ENCODE results near the gene BICC1.

Gene BICC1

DNA sequence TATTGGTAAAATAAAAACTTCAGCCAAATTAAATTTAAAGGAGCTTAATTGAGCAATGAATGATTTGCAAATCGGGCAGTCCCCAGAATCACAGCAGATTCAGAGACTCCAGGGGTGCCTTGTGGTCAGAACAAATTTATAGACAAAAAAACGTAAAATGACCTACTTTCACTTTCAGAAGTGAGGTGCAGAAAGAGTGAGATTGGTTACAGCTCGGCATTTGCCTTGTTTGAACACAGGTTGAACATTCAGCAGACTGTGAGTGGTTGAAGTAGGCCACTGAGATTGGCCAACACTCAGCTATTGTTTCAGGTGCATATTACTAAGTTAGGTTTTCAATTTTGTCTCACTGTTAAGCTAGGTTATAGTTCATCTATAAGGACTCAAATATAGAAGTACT is 153.4 kb downstream of the BICC1 start:
- Histone ChIP-seq H3K4me3 (no peak overlapping the region), H3K27me3 (ENCODE audit: low read depth) (no peaks in the 10 kb centered on the region), H3K9me3 (no peaks in the 10 kb centered on the region), H3K36me3 (replicated peaks) (no peaks in the 10 kb centered on the region), H3K4me1 (no peaks in the 10 kb centered on the region)
- DNase-seq (ENCODE audit: low spot score in 2 of 2): no peak
- in situ Hi-C loops (cut with MboI; ENCODE audit: low sequenced_read_pairs): no loop called here

DNA sequence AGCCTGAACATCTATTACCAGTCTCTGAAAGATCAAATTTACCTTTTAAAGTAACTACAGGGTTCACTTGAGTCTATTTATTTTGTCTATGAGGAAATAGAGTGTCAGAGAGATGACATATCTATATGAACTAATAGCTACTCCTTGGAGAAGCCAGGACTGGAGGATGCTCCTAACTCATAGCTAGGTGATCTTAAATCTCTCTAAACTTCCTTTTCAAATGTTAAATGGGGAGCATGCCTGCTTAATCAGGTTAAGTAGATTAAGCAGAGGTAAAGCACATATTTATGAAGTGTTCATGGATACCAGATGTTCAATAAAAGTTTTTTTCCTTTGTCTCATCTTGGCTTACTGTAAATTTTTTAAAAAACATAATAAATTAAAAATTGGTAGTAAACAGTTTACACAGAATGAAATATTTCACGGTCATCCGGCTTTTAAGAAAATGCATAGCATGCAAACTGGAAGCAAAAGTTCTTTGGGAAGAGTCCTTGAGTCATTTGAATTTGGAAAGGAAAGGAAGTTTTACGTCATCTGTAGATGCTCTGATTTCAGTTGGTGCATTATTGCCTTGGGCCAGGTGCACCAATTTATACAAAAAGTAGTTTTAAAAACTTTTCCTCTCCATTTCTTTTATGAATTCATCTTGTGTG is 155.1 kb downstream of the BICC1 start:
- no peak for DNase-seq (ENCODE audit: low spot score in 2 of 2)
- Histone ChIP-seq H3K27me3 (ENCODE audit: low read depth) (no peaks in the 10 kb centered on the region), H3K36me3 (replicated peaks) (no peaks in the 10 kb centered on the region), H3K9me3 (no peaks in the 10 kb centered on the region), H3K4me3 (no peak overlapping the region), H3K4me1 (no peaks in the 10 kb centered on the region)
- in situ Hi-C loops (cut with MboI; ENCODE audit: low sequenced_read_pairs): no loop called here

DNA sequence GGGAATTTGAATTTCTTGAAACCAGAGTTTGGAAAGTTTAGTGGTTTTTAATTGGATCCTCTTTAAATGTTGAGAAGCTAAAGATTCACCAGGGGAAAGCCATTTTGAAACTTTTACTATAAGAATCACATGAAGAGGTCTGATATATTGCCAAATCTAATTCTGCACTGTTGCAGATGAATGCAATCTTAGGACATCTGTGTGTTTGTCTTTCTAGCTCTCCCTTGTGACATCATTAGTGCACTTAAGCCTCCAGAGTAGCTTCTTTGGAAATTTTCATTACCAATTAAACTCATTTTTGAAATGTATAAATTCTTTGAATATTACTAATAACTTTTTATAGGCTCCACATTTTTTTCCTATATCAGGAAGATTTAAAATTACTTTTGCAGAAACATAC is 160.2 kb downstream of the BICC1 start:
- Histone ChIP-seq H3K9me3 (no peaks in the 10 kb centered on the region), H3K4me1 (no peaks in the 10 kb centered on the region), H3K27me3 (ENCODE audit: low read depth) (no peaks in the 10 kb centered on the region), H3K4me3 (no peak overlapping the region), H3K36me3 (replicated peaks) (no peaks in the 10 kb centered on the region)
- DNase-seq (ENCODE audit: low spot score in 2 of 2): no peak
- in situ Hi-C loops (cut with MboI; ENCODE audit: low sequenced_read_pairs): no loop called here

DNA sequence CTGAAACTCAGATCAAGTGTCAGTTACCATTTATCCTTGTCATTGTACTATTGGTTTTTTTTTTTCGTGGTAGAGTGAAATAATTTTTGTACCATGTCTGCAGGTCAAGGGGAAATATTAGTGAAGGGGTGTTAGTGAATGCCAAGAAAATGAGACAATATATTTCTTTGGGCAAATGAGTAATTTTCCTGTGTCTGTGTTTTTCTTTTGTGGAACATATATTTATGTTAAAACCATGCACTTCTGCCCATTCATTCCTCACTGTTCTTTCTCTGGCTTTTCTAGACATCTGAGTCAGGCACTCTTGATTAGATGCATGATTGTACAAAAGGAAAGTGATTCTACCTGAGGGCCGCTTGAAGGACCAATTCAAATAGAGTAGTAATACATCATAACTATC is 161.6 kb downstream of the BICC1 start:
- Histone ChIP-seq H3K27me3 (ENCODE audit: low read depth) (no peaks in the 10 kb centered on the region), H3K4me1 (no peaks in the 10 kb centered on the region), H3K36me3 (replicated peaks) (no peaks in the 10 kb centered on the region), H3K4me3 (no peak overlapping the region), H3K9me3 (no peaks in the 10 kb centered on the region)
- in situ Hi-C loops (cut with MboI; ENCODE audit: low sequenced_read_pairs): no loop called here
- DNase-seq (ENCODE audit: low spot score in 2 of 2): no peak

DNA sequence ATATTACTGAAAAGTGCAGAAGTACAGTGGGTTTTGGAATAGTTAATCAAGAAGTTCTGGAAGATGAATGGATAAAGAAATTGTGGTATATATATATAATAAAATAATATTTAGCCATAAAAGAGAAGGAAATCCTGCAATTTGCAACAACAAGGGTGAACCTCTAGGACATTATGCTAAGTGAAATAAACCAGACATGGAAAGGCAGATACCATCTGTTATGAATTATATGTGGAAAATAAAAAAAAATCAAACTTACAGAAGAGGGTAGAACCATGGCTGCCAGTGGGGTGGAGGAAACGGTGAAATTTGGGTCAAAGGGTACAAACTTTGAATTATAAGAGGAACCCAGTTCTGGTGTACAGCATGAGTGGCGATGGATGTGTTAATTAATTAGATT is 162.6 kb downstream of the BICC1 start:
- DNase-seq (ENCODE audit: low spot score in 2 of 2): no peak

DNA sequence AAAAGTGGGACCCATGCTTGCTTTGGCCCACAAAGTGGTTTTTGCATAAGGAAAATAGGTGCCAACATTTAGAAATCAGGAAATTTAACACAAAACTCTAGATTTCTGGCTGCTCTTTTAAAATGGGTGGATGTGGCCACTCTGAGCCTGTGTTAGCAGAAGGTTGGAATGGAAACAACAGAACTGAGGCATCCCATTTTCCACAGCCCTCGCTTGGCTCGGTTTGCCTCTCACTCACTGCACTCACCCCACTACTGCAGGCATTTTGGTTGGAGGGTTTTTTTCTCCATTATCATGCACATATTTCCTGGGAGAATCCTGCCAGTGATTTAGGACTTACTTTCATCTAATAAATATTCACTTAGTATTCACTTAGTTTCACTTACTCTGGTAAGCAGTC is 178.9 kb downstream of the BICC1 start:
- Histone ChIP-seq H3K4me1 (no peaks in the 10 kb centered on the region), H3K27me3 (ENCODE audit: low read depth) (no peaks in the 10 kb centered on the region), H3K36me3 (replicated peaks) (no peaks in the 10 kb centered on the region), H3K4me3 (no peak overlapping the region), H3K9me3 (no peaks in the 10 kb centered on the region)
- in situ Hi-C loops (cut with MboI; ENCODE audit: low sequenced_read_pairs): no loop called here
- no peak for DNase-seq (ENCODE audit: low spot score in 2 of 2)

More for the DNA sequence above, 162.6 kb downstream of the BICC1 start:
- no peaks in the 10 kb centered on the region for H3K27me3 ChIP-seq (ENCODE audit: low read depth)
- in situ Hi-C loops (cut with MboI; ENCODE audit: low sequenced_read_pairs): no loop called here
- no peak overlapping the region for H3K4me3 ChIP-seq
- no peaks in the 10 kb centered on the region for H3K4me1 ChIP-seq
- no peaks in the 10 kb centered on the region; the same call in 1 of the 2 replicates for H3K9me3 ChIP-seq
- no peaks in the 10 kb centered on the region for H3K36me3 ChIP-seq (replicated peaks)

DNA sequence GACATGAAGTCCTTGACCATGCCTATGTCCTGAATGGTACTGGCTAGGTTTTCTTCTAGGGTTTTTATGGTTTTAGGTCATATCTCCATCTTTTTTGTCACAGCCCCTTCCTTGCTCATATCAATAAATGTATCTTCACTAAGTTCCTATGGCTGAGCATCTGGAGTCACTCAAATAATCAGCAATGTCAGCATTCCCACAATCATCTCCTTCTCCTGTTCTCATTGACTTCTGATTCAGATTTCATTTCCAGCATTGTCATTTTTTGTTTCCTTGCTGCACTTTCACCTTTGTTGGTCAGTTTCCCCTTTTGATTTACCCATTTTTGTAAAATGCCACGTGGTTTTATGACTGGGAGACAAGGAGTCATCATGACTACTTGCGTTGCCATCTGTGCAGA is 181.2 kb downstream of the BICC1 start:
- Histone ChIP-seq H3K4me3 (no peak overlapping the region), H3K27me3 (ENCODE audit: low read depth) (no peaks in the 10 kb centered on the region), H3K36me3 (replicated peaks) (no peaks in the 10 kb centered on the region), H3K4me1 (no peaks in the 10 kb centered on the region), H3K9me3 (no peaks in the 10 kb centered on the region; the same call in 1 of the 2 replicates)
- in situ Hi-C loops (cut with MboI; ENCODE audit: low sequenced_read_pairs): no loop called here
- DNase-seq (ENCODE audit: low spot score in 2 of 2): no peak

DNA sequence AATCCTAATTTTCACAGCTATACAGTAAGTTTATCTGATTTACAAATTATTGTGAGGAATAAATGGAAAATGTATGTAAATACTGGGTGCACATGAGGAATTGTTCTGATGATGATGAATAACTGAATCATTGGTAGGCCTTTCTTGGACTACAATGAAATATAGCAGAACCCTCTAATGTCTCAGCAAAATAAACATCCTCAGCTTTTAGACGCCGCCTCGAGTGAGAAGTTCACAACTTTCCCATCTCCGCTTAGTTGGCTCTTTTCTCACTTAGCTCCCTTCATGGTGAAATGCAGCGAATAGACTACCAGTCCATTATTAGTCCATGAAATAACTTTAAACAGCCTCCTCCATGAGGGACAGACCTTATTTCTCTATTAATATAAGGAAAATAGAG is 182.3 kb downstream of the BICC1 start:
- Histone ChIP-seq H3K4me3 (no peak overlapping the region), H3K9me3 (no peaks in the 10 kb centered on the region; the same call in 1 of the 2 replicates), H3K27me3 (ENCODE audit: low read depth) (no peaks in the 10 kb centered on the region), H3K4me1 (no peaks in the 10 kb centered on the region), H3K36me3 (replicated peaks) (no peaks in the 10 kb centered on the region)
- in situ Hi-C loops (cut with MboI; ENCODE audit: low sequenced_read_pairs): no loop called here
- no peak for DNase-seq (ENCODE audit: low spot score in 2 of 2)

DNA sequence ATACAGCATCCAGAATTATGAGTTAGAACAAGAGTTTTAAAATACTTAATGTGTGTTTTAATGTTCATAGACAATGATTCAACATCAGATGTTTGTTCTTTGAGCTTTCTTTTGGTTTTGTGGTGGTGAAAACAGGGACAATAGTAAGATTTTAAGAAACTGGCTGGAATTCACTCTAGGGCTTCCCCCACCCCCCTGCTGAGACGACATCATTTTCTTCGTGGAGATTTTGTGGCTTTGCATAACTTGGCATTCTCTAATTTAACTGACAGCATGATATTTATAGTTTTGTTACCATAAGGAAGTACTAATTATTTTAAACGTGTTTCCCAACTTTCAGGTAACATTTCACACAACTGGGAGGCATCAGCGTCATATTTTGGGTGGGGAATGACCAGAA is 184.1 kb downstream of the BICC1 start:
- in situ Hi-C loops (cut with MboI; ENCODE audit: low sequenced_read_pairs): no loop called here
- Histone ChIP-seq H3K4me1 (no peaks in the 10 kb centered on the region), H3K36me3 (replicated peaks) (no peaks in the 10 kb centered on the region), H3K4me3 (no peak overlapping the region), H3K9me3 (no peaks in the 10 kb centered on the region; the same call in 1 of the 2 replicates), H3K27me3 (ENCODE audit: low read depth) (no peaks in the 10 kb centered on the region)
- DNase-seq (ENCODE audit: low spot score in 2 of 2): no peak

DNA sequence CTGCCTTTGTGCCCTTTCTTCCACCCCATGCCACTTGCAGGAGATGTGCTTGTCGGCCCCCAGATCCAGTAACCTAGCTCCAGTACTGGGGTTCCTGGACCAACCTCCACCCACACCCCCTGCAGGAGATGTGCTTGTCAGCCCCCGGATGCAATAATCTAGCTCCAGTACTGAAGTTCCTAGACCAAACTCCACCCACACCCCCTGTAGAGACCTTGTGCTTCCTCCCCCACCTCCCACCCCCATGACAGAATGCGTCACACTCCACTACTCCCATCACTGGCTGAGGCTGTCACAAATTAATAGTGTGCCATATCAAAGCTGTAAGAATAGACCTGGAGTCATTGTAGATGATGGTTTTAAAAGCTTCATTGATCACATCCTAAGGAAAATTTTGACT is 185.0 kb downstream of the BICC1 start:
- no peaks in the 10 kb centered on the region for H3K4me1 ChIP-seq
- in situ Hi-C loops (cut with MboI; ENCODE audit: low sequenced_read_pairs): no loop called here
- H3K27me3 ChIP-seq (ENCODE audit: low read depth): no peaks in the 10 kb centered on the region
- H3K36me3 ChIP-seq (replicated peaks): no peaks in the 10 kb centered on the region
- no peak for DNase-seq (ENCODE audit: low spot score in 2 of 2)
- H3K9me3 ChIP-seq: no peaks in the 10 kb centered on the region; the same call in 1 of the 2 replicates
- no peak overlapping the region for H3K4me3 ChIP-seq

DNA sequence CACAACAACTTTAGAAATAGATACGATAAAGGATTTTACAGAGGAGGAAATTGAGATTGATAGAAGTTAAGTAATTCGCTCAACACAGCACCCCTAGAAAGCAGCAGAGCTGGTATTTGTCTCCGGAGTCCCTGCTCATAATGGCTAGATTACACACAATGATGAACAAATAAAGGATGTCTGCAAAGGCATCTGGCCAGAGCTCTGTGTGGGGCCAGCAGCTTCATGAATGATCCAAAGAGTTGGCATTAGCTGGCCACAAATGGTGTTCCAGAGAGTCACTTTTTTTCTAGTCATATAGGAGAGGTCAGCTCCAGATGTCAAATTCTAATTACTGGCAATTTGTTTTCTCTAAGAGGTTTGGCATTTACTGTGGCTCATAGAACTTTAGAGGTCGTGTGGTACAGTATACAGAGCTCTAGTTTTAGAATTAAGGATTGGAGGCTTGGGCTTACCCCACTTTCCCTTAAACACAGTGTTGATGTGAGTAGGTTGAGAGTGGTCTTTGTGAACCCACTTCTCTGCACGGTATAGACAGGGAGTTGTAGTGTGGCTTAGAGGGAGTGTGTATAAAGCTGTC is 186.2 kb downstream of the BICC1 start:
- Histone ChIP-seq H3K36me3 (replicated peaks) (no peaks in the 10 kb centered on the region), H3K9me3 (no peaks in the 10 kb centered on the region; the same call in 1 of the 2 replicates), H3K27me3 (ENCODE audit: low read depth) (no peaks in the 10 kb centered on the region), H3K4me1 (no peaks in the 10 kb centered on the region), H3K4me3 (no peak overlapping the region)
- in situ Hi-C loops (cut with MboI; ENCODE audit: low sequenced_read_pairs): no loop called here
- DNase-seq (ENCODE audit: low spot score in 2 of 2): no peak

DNA sequence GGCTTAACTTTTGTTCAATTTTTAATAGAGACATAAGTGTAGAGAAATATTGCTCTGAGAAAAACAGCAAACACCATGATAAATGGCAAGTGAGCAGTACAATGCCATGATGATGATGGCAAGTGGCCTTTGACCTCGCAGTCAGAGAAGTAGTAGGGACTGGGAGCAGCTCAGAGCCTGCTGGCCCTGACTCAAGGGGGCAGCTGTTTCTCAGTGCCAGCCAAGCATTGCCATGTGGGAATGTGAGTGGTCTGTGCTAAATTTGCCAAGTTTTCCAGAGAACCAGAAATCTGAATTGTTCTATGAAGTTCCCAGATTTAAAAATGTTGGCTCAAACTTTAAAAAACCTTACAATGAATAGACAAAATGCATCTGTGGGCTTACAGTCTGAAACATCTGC is 187.9 kb downstream of the BICC1 start:
- H3K27me3 ChIP-seq (ENCODE audit: low read depth): no peaks in the 10 kb centered on the region
- peaks cover 2% of the 10 kb centered on the region; the same call in 1 of the 2 replicates for H3K36me3 ChIP-seq (replicated peaks)
- no peaks in the 10 kb centered on the region; the same call in 1 of the 2 replicates for H3K9me3 ChIP-seq
- no peak overlapping the region for H3K4me3 ChIP-seq
- no peak for DNase-seq (ENCODE audit: low spot score in 2 of 2)
- in situ Hi-C loops (cut with MboI; ENCODE audit: low sequenced_read_pairs): no loop called here
- no peaks in the 10 kb centered on the region for H3K4me1 ChIP-seq

DNA sequence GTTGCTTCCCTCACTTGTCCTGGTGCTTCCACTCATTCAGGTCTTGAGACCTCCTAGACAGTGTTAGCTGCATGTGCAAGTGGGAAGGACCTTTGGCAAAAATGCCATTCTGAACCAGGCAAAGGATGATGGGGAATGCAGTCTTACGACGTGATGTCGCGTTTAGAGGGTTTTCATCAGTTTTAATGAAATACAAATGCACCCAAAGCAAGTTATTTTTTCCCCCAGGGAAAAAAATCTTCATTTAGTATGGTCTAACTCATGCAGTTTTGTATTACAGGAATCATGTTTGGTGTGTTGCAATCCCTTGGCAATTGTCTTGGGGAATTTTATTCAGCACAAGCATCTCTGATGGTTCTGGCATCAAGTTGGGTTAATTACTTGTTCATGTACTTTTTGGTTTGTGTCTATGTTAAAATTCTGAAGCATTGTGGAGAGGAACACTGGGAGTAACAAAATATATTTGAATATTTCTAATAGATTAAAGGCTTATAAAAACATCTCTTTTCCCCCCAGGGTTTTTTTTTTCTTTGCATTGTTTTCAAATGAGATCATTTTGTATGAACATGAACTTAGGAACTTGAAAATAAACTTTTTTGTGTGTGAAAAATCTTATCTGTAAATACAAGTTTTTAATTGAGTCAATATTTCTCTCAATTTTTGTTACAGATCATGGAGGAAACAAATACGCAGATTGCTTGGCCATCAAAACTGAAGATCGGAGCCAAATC is 188.9 kb downstream of the BICC1 start:
- in situ Hi-C loops (cut with MboI; ENCODE audit: low sequenced_read_pairs): no loop called here
- H3K27me3 ChIP-seq (ENCODE audit: low read depth): no peaks in the 10 kb centered on the region
- H3K9me3 ChIP-seq: no peaks in the 10 kb centered on the region; the same call in 1 of the 2 replicates
- H3K36me3 ChIP-seq (replicated peaks): peaks cover 3% of the 10 kb centered on the region; the same call in 1 of the 2 replicates
- no peak overlapping the region for H3K4me3 ChIP-seq
- no peak for DNase-seq (ENCODE audit: low spot score in 2 of 2)
- H3K4me1 ChIP-seq: no peaks in the 10 kb centered on the region

DNA sequence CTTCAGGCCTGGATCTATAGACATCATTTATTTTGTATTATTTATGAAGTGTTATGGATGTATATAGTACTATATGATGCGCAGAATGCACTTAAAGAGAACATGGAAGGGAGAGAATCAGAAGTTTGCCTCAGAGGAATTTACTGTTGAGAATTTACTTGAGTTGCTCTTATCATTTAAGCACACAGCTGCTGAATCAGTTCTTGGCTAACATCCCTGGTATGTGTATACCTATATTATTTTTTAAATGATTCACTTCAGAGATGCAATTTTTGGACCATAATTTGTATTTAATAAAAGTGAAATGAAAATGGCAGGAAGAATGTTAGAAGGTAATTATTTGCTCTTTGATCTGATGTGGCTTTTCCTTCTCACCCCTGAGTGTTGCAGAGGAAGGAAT is 191.6 kb downstream of the BICC1 start:
- Histone ChIP-seq H3K36me3 (replicated peaks) (peaks cover 3% of the 10 kb centered on the region; the same call in 1 of the 2 replicates), H3K4me3 (no peak overlapping the region), H3K4me1 (no peaks in the 10 kb centered on the region), H3K9me3 (no peaks in the 10 kb centered on the region), H3K27me3 (ENCODE audit: low read depth) (no peaks in the 10 kb centered on the region)
- DNase-seq (ENCODE audit: low spot score in 2 of 2): no peak
- in situ Hi-C loops (cut with MboI; ENCODE audit: low sequenced_read_pairs): no loop called here

Data from HAP-1 (cell line).